ENCODE measurements around the gene LPP. TPM values are rescaled to one million over a fixed set of nuclear protein-coding genes. Genes with fewer than 3 reads are reported as not detected.

LPP gene
- total and polyA plus RNA-seq, 10 of the 15 experiments (the other 5 are each of a cell fraction or from before 2014, with no cell fraction given): under 0.01 to 0.62 (median 0.03) TPM

DNA sequence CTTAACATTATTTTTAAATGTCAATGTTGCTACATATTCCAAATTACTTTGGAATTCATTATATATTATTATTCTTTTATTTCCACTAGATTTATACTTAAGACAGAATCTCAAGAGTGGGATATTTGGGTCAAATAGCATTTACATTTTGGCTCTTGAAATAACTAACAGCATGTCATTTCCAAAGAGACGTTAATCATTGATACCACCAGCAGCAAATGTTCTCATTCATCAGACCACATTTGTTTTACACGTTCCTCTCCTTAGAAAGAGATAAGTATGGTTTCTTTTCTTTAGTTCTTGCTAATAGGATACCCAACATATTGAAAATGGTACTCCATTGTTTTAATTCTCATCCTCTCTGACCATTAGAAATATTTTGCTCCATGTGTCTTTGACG, 229.8 kb downstream of the LPP start:
- FAIRE-seq: no peak
- TF ChIP-seq FOS (IDR thresholded peaks at IDR 0.05; ENCODE audit: borderline replicate concordance, extremely low read depth, insufficient read length): no peak
- no peak for TF ChIP-seq E4F1 (IDR thresholded peaks at IDR 0.05; ENCODE audit: borderline replicate concordance, partially characterized antibody)
- no peak for TF ChIP-seq CBFB (IDR thresholded peaks at IDR 0.05; ENCODE audit: low read depth)
- TF ChIP-seq, protein P1, sequence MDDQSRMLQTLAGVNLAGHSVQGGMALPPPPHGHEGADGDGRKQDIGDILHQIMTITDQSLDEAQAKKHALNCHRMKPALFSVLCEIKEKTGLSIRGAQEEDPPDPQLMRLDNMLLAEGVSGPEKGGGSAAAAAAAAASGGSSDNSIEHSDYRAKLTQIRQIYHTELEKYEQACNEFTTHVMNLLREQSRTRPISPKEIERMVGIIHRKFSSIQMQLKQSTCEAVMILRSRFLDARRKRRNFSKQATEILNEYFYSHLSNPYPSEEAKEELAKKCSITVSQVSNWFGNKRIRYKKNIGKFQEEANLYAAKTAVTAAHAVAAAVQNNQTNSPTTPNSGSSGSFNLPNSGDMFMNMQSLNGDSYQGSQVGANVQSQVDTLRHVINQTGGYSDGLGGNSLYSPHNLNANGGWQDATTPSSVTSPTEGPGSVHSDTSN (IDR thresholded peaks at IDR 0.05; ENCODE audit: insufficient replicate concordance, low read depth, low read length): no peak
- no peak for TF ChIP-seq ZNF274 (IDR thresholded peaks at IDR 0.05; ENCODE audit: insufficient read depth, insufficient read length)
- no peak for TF ChIP-seq KLF5 (IDR thresholded peaks at IDR 0.05; ENCODE audit: partially characterized antibody)
- TF ChIP-seq ETV6 (conservative IDR thresholded peaks at IDR 0.05 in 1 of 2, IDR thresholded peaks at IDR 0.05 in 1 of 2; ENCODE audit: borderline replicate concordance in 1 of 2, low read depth in 1 of 2): no peak
- no peak for TF ChIP-seq MEF2A (IDR thresholded peaks at IDR 0.05; ENCODE audit: insufficient read depth, low read depth, low read length)
- TF ChIP-seq CBX5 (IDR thresholded peaks at IDR 0.05; ENCODE audit: low read depth): no peak
- no peak for TF ChIP-seq TCF3 (IDR thresholded peaks at IDR 0.05; ENCODE audit: borderline replicate concordance, insufficient read depth, low read depth, low read length)
- no peak for TF ChIP-seq MXI1 (IDR thresholded peaks at IDR 0.05; ENCODE audit: low read depth, low read length)
- TF ChIP-seq NFXL1 (IDR thresholded peaks at IDR 0.05; ENCODE audit: borderline replicate concordance): no peak
- TF ChIP-seq BMI1 (IDR thresholded peaks at IDR 0.05; ENCODE audit: borderline replicate concordance): no peak
- TF ChIP-seq SRF (IDR thresholded peaks at IDR 0.05; ENCODE audit: low read depth in 2 of 2, low read length in 2 of 2): no peak
- SMC1A ChIA-PET (ENCODE audit: uncharacterized antibody, unreplicated experiment): no interaction called here
- DNase-seq (ENCODE audit: low read depth, low spot score): no peak
- CTCF ChIA-PET: no interaction called here
- H2AFZ ChIP-seq (ENCODE audit: control insufficient read depth, low read depth, low read length): no peak overlapping the region
- no peaks in the 10 kb centered on the region for H3K79me2 ChIP-seq (ENCODE audit: control insufficient read depth, insufficient read depth, low read length)
- RAD21 ChIA-PET (ENCODE audit: unreplicated experiment): no interaction called here
- H3K4me1 ChIP-seq (ENCODE audit: control insufficient read depth, insufficient read depth, low read length): no peaks in the 10 kb centered on the region
- ATAC-seq: no peak
- POLR2A ChIA-PET: no interaction called here
- H3K9me3 ChIP-seq (replicated peaks; ENCODE audit: control insufficient read depth, insufficient read depth, low read length): no peaks in the 10 kb centered on the region; the same call in 2 of the 3 replicates
- no peaks in the 10 kb centered on the region for H3K36me3 ChIP-seq (ENCODE audit: control insufficient read depth in 2 of 2, insufficient read depth in 2 of 2, low read length in 1 of 2)
- intact Hi-C loops (cut with micrococcal nuclease; ENCODE audit: unreplicated experiment): no loop called here
- BruUV-seq (replicated peaks): no TSS peak
- no peaks in the 10 kb centered on the region; a peak in 2 of 4 replicates for H3K27me3 ChIP-seq (replicated peaks in 1 of 2; ENCODE audit: control insufficient read depth in 2 of 2, insufficient read depth in 2 of 2, low read length in 1 of 2)
- no peaks in the 10 kb centered on the region for H4K20me1 ChIP-seq (ENCODE audit: control insufficient read depth, insufficient read depth)
- WGBS (ENCODE audit: insufficient coverage, insufficient replicate concordance, low lambda C conversion rate, missing lambda C conversion rate): 27% methylated on average over 3 of the region's 3 CpGs
- H3K4me3 ChIP-seq: no peak overlapping the region
- no peak overlapping the region for H3K4me2 ChIP-seq (ENCODE audit: control insufficient read depth, insufficient read depth)
- no peak overlapping the region for H3K27ac ChIP-seq (ENCODE audit: control insufficient read depth, insufficient read depth)
- in situ Hi-C loops (cut with MboI): no loop called here
- no peak overlapping the region for H3K9ac ChIP-seq (ENCODE audit: control insufficient read depth, insufficient read depth, low read length)

Data from GM12878 (cell line).